HG03342 (cell line): Measurements from ENCODE around the gene DYDC2.

ENCODE experiments used
- ATAC-seq: cut with Tn5 transposase; IDR thresholded peaks from one replicate; pipeline ENCODE4 v1.9.1; 2021; ENCODE audit warnings: mild to moderate bottlenecking, moderate library complexity; ENCODE audit not compliant: unreplicated experiment

Gene DYDC2

DNA sequence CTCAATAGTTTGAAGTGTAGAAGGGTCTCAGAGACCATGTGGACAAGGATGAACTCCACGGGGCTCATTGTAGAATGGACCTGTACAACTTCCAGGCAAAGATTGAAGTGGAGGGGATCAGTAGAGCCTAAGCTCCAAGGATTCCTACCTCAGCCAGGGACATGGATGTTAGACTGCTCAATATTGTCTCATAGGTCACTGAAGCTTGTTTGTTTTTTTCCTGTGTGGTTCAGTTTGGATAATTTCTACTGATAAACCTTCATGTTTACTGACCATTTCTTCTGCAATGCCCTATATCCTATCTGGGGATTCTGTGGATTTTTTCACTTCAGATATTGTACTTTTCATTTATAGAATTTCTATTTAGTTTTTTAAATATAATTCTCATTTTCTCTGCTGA lies 8.9 kb downstream of the DYDC2 start:
- no peak for ATAC-seq

DNA sequence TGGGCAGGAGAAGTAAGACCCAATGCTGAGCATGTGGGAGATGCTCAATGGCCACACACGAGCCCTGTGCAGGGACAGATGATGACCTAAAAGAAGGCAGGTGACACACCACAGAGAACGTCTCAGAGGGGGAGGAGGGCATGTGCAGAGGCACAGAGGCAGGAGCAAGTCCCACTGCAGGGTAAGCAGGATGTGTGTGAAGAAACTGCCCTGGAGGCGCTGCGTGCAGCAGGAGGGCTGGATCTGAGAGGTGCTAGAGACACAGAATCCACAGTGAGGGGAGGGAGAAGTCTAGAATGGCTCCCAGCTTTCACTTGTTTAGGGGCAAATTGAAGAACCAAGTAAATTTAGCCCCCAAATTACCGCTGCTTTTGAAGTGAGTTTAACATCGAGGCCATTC lies 14.9 kb downstream of the DYDC2 start:
- no peak for ATAC-seq

DNA sequence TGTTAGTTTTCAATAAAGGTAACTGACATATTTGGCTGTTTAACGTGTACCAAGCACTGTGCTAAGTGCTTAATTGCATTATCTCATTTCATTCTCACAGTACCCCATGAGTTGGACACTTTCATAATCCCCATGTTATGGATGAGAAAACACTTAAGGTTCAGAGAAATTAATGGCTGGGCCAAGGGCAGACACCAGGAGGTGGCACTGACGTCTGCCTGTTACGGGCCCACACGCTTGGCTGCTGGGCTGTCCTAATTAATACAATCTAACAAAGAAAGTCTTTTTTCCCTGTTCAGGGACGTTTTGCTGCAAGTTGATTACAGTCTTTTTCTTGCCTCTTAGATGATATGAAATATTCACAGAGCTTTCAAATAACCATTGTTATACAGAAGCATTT lies 16.1 kb downstream of the DYDC2 start:
- no peak for ATAC-seq

DNA sequence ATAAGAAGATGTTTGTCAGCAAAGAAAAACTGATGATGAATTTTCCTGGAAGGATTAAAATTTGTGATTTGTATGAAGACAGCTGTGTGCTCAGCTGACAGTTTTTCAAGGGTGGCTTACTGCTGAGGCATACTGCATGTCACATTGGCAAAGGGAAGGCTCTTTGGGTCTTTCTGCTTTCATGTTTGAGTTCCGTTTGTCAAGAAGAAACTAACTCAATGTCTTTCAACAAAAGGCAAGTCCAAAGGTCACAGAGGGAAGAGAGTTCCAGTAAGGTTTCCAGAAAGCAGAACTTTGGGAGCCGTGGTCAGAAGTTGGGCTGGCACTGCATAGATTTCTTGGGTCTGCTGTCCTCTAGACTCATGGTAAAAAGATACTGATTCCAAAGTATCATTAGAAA lies 16.9 kb downstream of the DYDC2 start:
- ATAC-seq: no peak

DNA sequence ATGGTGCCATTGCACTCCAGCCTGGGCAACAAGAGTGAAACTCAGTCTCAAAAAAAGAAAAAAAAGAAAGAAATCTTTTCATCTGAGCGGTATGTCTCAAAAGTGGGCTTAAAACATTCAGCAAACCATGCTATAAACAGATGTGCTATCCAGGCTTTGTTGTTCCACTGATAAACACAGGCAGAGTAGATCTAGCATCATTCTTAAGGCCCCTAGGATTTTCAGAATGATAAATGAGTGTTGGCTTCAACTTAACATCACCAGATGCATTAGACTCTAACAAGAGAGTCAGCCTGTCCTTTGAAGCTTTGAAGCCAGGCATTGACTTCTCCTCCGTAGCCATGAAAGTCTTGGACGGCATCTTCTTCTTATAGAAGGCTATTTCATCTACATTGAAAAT lies 23.1 kb downstream of the DYDC2 start:
- ATAC-seq: no peak

DNA sequence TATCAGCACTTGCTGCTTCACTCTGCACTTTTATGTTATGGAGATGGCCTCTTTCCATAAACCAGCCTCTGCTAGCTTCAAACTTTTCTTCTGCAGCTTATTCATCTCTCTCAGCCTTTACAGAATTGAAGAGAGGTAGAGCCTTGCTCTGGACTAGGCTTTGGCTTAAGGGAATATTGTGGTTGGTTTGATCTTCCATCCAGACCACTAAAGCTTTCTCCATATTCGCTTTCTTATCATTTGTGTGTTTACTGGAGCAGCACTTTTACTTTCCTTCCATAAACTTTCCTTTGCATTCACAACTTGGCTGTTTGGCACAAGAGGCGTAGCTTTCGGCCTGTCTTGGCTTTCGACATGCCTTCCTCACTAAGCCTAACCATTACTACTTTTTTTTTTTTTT lies 23.6 kb downstream of the DYDC2 start:
- ATAC-seq: no peak

DNA sequence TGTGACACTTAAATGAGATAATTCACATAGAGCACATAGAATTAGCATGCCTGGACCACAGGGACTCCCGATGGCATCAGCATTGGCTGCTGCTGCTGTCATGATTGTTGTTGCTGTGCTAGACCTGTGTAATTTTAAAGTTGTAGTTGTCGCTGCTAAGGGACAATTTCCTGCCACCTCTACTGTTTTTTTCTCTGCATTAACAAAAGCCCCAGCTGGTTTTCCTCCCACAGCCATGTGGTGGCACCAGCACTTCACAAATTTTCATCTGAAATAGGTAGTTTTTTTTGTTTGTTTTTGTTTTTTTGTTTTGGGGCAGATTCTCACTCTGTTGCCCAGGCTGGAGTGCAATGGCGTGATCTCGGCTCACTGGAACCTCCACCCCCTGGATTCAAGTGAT lies 26.4 kb downstream of the DYDC2 start:
- ATAC-seq: peak; percentile 74

DNA sequence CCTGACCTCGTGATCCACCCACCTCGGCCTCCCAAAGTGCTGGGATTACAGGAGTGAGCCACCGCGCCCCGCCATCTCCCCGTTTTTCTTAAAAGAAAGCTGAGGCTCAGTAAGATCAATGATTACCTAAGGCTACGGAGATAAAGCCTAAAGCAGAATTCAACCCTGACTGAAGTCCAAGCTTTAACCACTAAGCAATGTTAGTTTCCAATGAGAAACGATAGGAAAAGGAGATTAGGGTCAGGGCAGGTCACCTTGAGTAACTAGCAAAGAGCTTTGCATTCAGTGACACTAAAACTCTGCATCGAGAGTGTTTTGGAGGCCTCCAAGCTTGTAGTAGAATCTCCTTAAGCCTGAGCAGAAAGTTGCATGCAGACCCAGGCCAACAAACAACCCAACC lies 34.2 kb downstream of the DYDC2 start:
- no peak for ATAC-seq

DNA sequence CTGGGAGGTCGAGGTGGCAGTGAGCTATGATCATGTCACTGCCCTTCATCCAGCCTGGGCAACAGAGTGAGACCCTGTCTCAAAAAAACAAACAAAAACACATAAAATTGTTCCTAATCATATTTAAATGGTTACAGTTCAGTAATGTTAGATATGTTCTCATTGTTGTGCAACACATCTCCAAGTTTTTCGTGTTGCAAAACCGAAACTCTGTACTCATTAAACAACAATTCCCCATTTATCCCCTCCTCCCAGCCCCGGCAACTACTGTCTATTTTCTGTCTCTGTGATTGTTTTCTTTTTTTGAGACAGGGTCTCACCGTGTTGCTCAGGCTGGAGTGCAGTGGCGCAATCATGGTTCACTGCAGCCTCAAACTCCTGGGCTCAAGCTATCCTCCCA lies 35.7 kb downstream of the DYDC2 start:
- no peak for ATAC-seq

DNA sequence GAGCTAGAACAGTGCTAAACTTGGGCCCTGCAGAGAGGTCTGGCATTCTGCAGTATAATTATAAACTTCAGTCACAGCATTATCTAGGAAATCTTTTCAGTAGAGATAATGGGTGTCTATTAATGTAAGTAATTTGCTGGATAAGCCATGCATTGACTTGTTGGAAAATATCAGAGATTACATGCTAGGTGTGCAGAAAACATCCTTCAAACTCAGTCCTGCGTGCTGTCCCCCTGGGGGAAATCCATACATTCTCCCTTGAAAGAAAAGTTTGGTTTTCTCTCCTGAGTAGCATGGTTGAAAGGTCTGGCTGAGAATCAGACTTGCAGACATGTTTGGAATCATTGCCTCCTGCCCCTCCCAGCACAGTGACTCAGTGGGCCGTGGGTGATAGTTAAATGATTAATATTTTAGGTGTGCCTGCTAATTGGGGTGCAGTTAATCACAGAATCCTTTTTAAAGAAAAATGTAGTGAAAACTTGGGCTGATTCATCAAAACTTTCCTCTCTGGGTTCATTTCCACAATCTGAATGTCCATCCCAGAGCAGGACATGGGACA lies 37.9 kb downstream of the DYDC2 start:
- no peak for ATAC-seq

DNA sequence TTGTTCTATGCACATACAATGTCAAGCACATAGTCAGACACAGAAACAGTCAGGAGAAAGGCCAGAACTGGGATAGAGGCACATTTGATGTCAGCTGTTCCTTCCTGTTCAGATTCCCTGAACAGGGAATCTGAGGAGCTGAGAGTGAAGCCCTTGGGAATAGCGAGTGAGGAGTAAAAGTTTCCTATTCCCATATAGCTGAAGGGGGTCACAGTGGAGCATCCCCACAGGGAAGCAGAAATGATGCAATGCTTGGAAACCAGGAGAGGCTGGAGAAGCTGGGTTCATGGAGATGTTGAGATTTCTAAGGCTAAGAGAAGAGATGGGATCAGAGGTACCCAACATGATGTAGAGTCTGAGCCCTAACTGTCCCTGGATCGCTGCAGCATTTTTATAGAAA lies 40.4 kb downstream of the DYDC2 start:
- ATAC-seq: no peak

DNA sequence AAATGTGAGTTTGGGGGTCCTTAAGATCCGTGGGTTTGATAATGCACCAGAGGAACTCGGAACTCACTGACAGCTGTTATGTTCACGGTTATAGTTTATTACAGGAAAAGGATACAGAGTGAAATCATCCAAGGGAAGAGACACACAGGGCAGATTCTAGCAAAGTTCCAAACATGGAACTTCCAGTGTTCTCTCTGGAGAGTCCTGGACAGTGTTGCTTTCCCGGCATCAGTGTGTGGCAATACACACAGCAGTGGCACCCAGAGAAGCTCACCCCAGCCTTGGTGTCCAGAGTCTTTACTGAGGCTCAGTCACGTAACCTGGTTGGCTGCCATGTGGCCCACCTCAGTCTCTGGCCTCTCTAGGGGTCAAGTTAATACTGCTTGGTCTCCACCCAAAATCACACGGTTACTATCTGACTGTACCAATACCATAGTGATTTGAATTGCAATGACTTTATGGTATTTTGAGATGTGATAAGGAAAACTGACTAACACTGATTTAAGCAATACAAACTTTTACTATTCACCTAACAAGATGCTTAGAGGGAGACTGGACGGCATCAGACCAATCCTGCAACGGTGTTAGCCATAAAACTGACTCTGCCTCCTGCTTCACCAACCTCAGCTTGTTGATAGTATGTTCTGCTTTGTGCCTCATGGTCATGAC lies 43.7 kb downstream of the DYDC2 start:
- ATAC-seq: no peak

DNA sequence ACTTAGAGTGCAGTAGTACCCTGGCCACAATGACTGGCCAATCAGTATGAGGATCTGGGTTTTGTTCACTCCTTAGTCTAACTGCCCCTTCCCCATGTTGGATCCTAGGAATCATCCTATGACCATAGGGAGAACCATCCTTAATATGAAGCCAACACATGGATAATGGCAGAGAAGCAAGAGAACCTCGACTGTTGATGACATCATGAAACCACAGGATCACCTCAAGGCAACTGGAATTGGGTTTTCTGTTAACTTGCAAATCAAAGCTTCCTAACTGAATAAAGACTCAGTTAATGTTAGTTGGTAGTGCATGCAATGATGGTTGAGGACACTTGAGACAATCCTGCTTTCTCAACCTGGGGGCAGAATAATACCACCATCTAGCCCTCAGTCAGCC lies 48.5 kb downstream of the DYDC2 start:
- no peak for ATAC-seq

DNA sequence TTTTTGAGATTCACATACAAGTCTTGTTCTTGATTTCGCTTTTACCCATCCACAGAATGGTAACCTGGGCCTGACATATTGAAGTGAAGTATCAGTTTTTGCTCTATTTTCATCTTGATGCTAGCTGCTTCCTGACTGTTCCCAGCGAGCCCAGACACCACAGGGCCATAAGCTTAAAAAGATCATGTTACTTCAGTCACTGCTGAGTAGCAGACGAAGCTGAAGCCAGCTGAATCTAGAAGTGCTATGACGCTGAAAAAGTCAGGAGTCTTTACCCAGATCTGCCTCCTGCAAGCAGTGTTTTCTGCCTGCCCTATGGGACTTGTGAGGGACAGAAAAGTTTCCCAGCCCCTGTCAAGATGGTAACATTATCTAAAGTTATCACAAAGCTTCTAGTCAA lies 49.0 kb downstream of the DYDC2 start:
- ATAC-seq: no peak

DNA sequence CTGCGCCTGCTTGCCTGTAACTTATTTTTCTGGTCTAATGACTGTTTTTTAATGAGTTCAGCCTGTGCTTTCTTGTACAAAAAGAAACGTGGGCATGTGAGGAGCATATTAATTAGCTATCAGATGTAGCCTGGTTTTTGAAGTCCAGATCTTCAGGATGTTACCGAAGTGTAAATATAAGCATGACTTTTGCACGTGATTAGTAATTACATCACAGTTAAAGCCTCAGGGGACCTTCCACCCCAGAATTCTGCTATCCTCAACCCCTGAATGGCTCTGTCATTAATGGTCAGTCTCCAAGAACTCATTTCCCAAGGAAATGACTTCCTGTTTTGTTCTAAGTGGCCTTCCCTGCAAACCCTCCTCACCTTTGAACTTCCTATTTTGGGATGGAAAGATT lies 49.6 kb downstream of the DYDC2 start:
- no peak for ATAC-seq

DNA sequence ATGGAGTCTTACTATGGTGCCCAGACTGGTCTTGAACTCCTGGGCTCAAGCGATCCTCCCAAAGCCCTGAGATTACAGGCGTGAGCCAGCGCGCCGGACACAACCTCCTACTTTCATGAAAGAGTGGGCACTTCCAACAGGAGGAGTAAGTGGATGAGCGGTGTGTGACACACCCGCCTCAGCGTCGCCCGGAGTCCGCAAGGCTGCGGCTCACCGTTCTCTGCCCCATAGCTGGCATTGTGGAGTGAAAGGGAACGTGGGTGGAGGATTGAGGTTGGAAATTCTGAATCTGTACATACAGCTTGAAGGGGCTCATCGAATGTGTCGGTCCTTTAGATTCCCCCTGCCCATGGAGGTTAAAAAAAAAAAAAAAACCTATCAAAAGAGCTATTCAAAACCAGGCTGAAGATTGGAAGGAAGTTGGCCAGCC lies 51.2 kb downstream of the DYDC2 start:
- peak; percentile 3 for ATAC-seq

DNA sequence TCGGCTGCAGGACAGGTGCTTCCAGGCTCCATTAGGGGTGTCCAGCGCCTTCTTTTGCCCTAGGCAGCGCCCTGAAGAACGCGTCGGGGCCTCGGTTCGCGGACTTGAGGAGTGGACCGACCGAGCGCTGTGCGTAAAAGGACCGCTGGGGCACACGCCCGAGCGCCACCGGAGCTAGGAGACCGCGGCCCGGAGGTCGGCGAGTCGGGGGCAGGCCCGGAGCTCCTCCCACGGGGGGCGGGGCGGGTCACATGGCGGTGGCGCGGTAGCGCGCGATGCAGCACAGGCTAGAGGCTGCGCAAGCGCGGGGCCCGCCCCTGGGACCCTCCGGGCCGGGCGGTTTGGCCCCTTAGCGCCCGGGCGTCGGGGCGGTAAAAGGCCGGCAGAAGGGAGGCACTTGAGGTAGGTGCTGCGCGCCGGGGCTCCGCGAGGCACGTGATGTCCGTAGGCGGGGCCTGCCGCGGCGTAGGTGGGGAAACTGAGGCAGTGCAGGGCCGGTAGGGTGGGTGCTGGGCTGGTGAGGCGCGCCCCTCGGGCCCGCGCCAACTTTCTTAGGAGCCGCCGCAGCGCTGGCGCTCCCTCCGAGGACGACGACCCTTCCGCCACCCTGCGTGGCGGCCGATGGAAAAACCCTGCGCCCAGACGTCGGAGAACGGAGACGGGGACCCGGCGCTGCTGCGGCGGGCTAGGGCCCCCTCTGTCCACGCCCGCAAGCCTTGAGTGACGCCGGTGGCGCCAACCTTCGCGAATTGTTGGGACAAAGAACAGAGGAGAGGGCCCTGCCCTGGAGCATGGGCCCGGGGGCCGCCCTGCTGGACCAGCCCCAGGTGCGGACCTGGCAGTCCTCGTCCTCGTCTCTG lies 51.9 kb downstream of the DYDC2 start, which contains the start of gene PRXL2A:
TSS of gene PRXL2A (plus strand) at position 310 of the 860 bp plus-strand sequence. CDS start 11,917 bp downstream, outside the sequence.
- ATAC-seq: peak; percentile 96

DNA sequence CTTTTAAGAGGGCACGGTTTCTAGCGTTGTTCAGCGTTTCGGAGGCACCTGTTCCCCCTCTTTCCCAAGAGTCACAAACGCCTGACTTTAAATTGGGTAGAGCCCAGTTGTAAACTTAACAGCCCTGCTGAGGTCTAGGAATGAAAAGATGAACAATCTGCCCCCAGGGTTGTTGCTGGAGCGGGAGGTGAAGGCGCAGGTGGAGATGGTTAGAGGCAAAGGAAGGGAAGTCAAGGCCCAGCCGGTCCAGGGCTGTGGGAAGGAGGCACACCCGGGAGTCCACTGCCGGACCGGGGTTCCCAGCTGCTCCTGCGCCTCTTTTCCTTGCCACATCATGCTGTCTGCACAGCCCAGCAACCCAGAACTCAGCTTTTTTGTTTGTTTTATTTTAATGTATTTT lies 52.5 kb downstream of the DYDC2 start:
- ATAC-seq: no peak

DNA sequence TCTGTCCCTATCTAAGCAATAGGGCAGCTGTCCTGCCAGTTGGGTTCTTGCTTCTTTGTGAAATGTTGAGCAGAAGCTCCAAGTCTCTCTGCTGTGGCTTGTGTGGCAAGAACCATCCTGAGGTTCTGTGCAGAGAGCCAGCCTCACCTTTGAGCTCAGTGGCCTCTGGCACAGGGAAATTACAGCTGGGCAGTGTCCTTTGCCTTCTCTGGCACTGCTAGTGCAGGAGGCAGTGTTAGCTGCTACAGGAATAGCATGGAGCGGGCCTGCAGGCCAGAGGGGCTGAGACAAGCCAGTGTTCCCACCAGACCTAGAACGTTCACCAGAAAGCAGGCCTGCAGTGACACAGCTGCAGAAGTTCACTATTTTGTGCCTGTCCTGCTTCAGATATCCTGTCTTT lies 53.5 kb downstream of the DYDC2 start:
- no peak for ATAC-seq

DNA sequence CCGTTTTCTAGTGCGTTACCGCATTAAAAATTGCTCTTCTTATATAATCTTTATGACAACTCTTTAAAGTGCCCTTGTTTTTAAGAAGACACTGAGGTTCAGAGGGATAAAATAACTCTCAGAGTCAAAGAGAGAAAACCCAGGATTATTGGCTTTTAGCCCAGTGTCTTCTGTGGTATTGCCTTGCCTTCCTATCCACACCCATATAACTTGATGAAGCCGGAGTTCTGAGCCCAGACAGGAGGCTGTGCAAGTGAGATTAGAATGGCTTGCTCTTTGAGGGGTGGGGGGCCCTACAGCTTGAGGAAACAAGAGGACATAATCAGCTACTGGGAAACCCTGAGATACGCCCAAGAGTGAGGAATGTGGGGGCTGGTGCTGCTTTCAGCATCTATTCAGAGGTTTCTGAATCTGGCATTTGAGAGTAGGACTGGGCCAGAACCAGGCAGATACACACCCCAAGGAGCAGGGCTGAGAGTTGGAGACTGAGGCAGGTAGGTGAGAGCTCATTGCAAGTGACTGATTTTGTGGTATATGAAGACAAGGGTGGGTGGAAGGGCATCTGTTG lies 54.1 kb downstream of the DYDC2 start:
- ATAC-seq: no peak

DNA sequence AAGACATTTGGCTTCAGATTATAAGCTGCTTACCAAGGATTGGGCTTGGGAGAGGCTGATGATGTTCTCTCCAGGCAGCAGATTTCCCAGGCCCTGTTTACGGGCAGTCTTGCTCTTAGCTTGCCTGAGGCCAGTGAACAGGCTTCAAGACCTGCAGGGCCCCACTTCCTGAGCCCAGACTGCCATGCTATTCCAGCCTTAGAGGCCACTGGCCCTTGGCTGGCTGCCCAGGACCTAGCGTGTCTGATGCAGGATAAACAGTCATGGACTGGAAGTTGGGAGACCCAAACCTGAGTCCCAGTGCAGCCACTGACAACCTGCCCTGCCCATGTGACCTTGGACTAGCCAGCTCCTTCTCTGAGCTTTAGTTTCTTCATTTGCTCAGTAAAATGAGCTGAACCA lies 54.7 kb downstream of the DYDC2 start:
- ATAC-seq: no peak
